Tibial nerve (tissue), 4 donors: ENCODE measurements around the gene IFNAR1.

Experiments used
- CTCF ChIP-seq, 5 experiments: fragments of 200-600 bp in 3 of 5; fragments of 450-650 bp in 2 of 5; sonication (generic) in 3 of 5; IDR thresholded peaks; one replicate each; pipeline ENCODE4 v1.5.1; 2016 to 2019; ENCODE audit warnings: antibody characterized with exemption in 5 of 5, mild to moderate bottlenecking in 3 of 5, moderate library complexity in 2 of 5
- EP300 ChIP-seq, 2 donors: sonication (generic); formaldehyde crosslinking; IDR thresholded peaks; one replicate each; pipeline ENCODE4 v1.6.1; 2017; ENCODE audit warnings: antibody characterized with exemption in 2 of 2, mild to moderate bottlenecking in 1 of 2
- POLR2A ChIP-seq, 2 donors: fragments of 450-650 bp; IDR thresholded peaks; one replicate each; pipeline ENCODE4 v1.6.1; 2017; ENCODE audit warnings: antibody characterized with exemption in 2 of 2, mild to moderate bottlenecking in 2 of 2, moderate library complexity in 2 of 2

DNA sequence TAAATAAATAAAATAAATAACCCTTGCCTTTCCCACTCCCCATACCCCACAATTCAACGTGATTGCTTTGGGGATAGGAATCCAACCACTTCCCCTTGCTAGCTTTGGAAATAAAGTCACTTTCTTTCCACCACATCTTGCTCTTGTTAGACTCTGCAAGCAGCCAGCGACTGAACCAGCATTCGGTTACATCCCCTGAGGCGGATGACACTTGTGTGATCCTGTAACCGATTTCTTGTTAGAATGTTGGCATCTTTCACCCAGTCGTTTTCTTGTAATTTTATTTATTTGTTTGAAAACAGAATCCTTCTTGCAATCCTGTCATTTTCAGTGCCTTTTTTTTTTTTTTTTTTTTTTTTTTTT lies 76.8 kb downstream of the IFNAR1 start:
- no peak for TF ChIP-seq CTCF (IDR thresholded peaks at IDR 0.05)
- TF ChIP-seq EP300 (IDR thresholded peaks at IDR 0.05): no peak
- TF ChIP-seq POLR2A (IDR thresholded peaks at IDR 0.05): no peak
